BLaER1 treated with 17β-estradiol and CSF1 and Interleukin-3, amounts not matched to agents 10 nM and 100 nM (cell line): ENCODE data around the gene FLVCR1.

Experiments used
- H3K27ac ChIP-seq, 11 experiments: shearing (Covaris generic); formaldehyde crosslinking; 2 replicates each; pipeline ENCODE4 v1.8.1; 2022
- H3K27me3 ChIP-seq, 11 experiments: shearing (Covaris generic); formaldehyde crosslinking; 2 replicates each; pipeline ENCODE4 v1.8.1; 2022
- H3K36me3 ChIP-seq, 11 experiments: shearing (Covaris generic); formaldehyde crosslinking; 2 replicates each; pipeline ENCODE4 v1.8.1; 2022
- H3K4me1 ChIP-seq, 10 experiments: shearing (Covaris generic); formaldehyde crosslinking; 2 replicates each; pipeline ENCODE4 v1.8.1; 2022
- H3K4me2 ChIP-seq, 11 experiments: shearing (Covaris generic); formaldehyde crosslinking; 2 replicates each; pipeline ENCODE4 v1.8.1; 2022
- H3K4me3 ChIP-seq, 10 experiments: shearing (Covaris generic); formaldehyde crosslinking; 2 replicates each; pipeline ENCODE4 v1.8.1; 2022
- H3K9ac ChIP-seq, 11 experiments: shearing (Covaris generic); formaldehyde crosslinking; 2 replicates each; pipeline ENCODE4 v1.8.1; 2022
- H3K9me3 ChIP-seq, 11 experiments: shearing (Covaris generic); formaldehyde crosslinking; replicated peaks in 1 of 11; 2 replicates each; pipeline ENCODE4 v1.8.1; 2022
- H4K20me1 ChIP-seq, 11 experiments: shearing (Covaris generic); formaldehyde crosslinking; 2 replicates each; pipeline ENCODE4 v1.8.1; 2022
- Cebpa-rat ChIP-seq, 11 experiments: shearing (Covaris generic); IDR thresholded peaks; 2 replicates each; pipeline ENCODE4 v1.8.1; 2022

Gene FLVCR1

DNA sequence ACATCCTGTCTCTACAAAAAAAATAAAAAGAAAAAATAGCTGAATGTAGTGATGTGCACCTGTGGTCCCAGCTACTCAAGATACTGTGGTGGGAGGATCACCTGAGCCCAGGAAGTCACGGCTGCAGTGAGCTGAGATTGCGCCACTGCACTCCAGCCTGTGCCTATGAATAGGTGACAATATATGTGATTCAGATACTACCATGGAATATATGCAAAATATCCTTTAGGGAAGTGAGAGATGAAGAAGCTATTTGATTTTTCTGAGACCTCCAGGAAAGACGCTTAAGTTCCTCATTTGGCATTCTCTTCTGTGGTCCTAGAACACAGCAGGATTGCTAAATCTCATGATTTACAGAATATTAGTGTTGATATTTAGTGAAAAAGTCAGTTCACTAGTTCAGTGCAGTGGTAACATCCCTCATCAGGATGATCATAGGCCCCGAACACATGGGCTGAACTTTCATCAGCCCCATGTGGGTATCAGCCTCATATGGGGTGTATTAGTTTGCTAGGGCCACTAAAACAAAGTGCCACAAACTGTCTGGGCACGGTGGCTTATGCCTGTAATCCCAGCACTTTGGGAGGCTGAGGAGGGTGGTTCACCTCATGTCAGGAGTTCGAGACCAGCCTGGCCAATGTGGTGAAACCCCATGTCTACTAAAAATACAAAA, 86.3 kb downstream of the FLVCR1 start:
- no peaks in the 10 kb centered on the region for H4K20me1 ChIP-seq
- H3K27me3 ChIP-seq = peaks cover 0 to 2% (median 0%) of the 10 kb centered on the region in 11 experiments; a peak in 4 of 22 replicates
- peaks cover 13 to 30% (median 21%) of the 10 kb centered on the region in 11 experiments for H3K9me3 ChIP-seq
- H3K4me2 ChIP-seq = peak overlapping the region in 5 of 11 experiments; percentile 44 to 58 (median 44); a peak in 10 of 22 replicates
- H3K4me1 ChIP-seq = peaks cover 0 to 36% (median 14%) of the 10 kb centered on the region in 10 experiments; a peak in 11 of 20 replicates
- H3K9ac ChIP-seq = no peak overlapping the region
- H3K4me3 ChIP-seq = no peak overlapping the region
- peak overlapping the region in 3 of 11 experiments; percentile 10 to 34 (median 34); a peak in 4 of 22 replicates for H3K27ac ChIP-seq
- no peaks in the 10 kb centered on the region for H3K36me3 ChIP-seq
- peak in 2 of 11 experiments; percentile 30 to 37; a peak in 2 of 22 replicates for TF ChIP-seq Cebpa-rat (IDR thresholded peaks at IDR 0.05)

DNA sequence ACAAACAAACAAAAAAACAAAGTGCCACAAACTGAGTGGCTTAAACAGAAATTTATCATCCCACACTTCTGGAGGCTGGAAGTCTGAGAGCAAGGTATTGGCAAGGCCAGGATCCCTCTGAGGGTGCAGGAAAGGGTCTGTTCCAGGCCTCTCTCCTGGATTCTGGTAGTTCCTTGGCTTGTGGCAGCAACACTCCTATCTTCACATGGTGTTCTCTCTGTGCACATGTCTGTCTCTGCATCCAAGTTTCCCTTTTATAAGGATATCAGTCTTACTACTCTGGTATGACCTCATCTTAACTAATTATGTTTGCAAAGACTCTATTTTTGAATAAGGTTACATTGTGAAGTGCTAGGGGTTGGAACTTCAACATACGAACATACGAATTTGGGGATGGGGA, 87.0 kb downstream of the FLVCR1 start:
- H3K4me3 ChIP-seq = no peak overlapping the region
- peak overlapping the region in 2 of 11 experiments; percentile 34; a peak in 4 of 22 replicates for H3K27ac ChIP-seq
- peaks cover 4 to 38% (median 20%) of the 10 kb centered on the region in 10 experiments; a peak in 17 of 20 replicates for H3K4me1 ChIP-seq
- H3K9ac ChIP-seq = no peak overlapping the region
- H3K4me2 ChIP-seq = peak overlapping the region in 5 of 11 experiments; percentile 44 to 58 (median 44); a peak in 9 of 22 replicates
- no peaks in the 10 kb centered on the region for H3K36me3 ChIP-seq
- no peaks in the 10 kb centered on the region for H4K20me1 ChIP-seq
- no peak for TF ChIP-seq Cebpa-rat (IDR thresholded peaks at IDR 0.05)
- H3K9me3 ChIP-seq = peaks cover 9 to 24% (median 15%) of the 10 kb centered on the region in 11 experiments
- peaks cover 0 to 9% (median 0%) of the 10 kb centered on the region in 11 experiments; a peak in 6 of 22 replicates for H3K27me3 ChIP-seq

DNA sequence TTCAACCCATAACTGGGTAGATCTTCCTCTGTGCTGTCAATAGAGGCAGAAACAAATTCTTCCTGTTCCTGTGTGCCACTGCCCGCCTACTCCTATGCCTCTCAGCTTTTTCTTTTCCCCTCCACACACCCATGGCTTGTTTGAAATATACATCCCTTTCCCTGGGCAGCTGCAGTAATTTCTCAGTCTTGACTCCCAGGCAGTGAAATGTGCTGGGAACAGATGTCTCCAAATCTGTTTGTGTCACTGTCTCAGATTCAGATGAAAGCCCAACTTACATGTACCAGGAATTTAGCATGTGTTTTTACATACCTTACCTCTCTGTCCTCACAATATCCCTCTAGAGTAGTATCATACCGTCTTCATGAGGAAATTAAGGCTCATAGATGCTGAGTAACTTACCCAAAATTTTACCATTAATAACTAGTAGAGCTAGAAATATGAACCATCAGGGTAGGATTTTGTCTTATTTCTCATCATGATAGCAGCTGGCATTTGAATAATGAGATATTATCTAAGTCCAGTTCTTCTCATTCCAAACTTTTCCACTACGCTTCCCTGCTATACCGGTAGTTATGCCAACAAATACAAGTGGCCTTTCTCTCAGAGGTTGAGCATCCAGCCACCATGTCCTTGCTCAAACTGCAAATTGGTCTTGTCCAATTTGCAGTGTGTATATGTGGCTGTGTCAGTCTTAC, 87.5 kb downstream of the FLVCR1 start:
- no peak for TF ChIP-seq Cebpa-rat (IDR thresholded peaks at IDR 0.05)
- H3K4me1 ChIP-seq = peaks cover 6 to 39% (median 21%) of the 10 kb centered on the region in 10 experiments; a peak in 17 of 20 replicates
- H3K9me3 ChIP-seq = peaks cover 3 to 18% (median 10%) of the 10 kb centered on the region in 11 experiments; a peak in 21 of 22 replicates
- no peak overlapping the region for H3K4me3 ChIP-seq
- H3K27ac ChIP-seq = no peak overlapping the region
- peak overlapping the region in 4 of 11 experiments; percentile 44 to 60 (median 51); a peak in 6 of 22 replicates for H3K4me2 ChIP-seq
- no peaks in the 10 kb centered on the region for H3K36me3 ChIP-seq
- H3K27me3 ChIP-seq = peaks cover 0 to 14% (median 0%) of the 10 kb centered on the region in 11 experiments; a peak in 6 of 22 replicates
- no peak overlapping the region for H3K9ac ChIP-seq
- H4K20me1 ChIP-seq = no peaks in the 10 kb centered on the region

DNA sequence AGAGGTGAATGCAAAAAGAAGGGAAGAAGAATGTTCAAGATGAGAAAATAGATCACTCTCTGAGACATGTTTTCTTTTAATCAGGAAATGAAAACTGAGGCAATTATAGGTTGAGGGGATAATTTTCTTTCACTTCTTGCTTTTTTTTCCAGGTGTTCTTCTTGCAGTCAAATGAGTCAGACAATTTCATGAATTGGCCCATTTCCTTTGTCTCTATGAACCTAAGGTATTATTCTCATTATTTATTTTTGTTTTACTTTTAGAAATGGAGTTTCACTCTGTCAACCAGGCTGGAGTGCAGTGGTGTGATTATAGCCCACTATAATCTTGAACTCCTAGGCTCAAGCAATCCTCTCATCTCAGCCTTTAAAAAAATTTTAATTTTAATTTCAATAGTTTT, 88.8 kb downstream of the FLVCR1 start:
- Histone ChIP-seq H3K4me1 (peaks cover 11 to 51% (median 29%) of the 10 kb centered on the region in 10 experiments), H3K9ac (no peak overlapping the region), H3K4me3 (no peak overlapping the region), H3K27ac (no peak overlapping the region), H3K27me3 (peaks cover 0 to 27% (median 0%) of the 10 kb centered on the region in 11 experiments; a peak in 8 of 22 replicates), H3K36me3 (no peaks in the 10 kb centered on the region), H3K4me2 (peak overlapping the region in 4 of 11 experiments; percentile 18 to 60 (median 23); a peak in 5 of 22 replicates), H3K9me3 (peaks cover 0 to 13% (median 0%) of the 10 kb centered on the region in 11 experiments; a peak in 4 of 22 replicates), H4K20me1 (peaks cover 0 to 1% (median 0%) of the 10 kb centered on the region in 11 experiments; a peak in 1 of 22 replicates)
- TF ChIP-seq Cebpa-rat (IDR thresholded peaks at IDR 0.05) = no peak
